NCI-H748 treated with DMSO at 0.1 percent for 48 hours (cell line): ENCODE data around the gene ARHGEF38.
"Not testable (repeated sequence)": the region's sequence is repeated elsewhere in the genome, so short reads cannot be mapped to it uniquely, and the experiment has no call there.

Experiments
- DNase-seq: peaks from one replicate; lab custom pipeline; 2025; lab: John Stamatoyannopoulos, UW

ARHGEF38 gene

DNA sequence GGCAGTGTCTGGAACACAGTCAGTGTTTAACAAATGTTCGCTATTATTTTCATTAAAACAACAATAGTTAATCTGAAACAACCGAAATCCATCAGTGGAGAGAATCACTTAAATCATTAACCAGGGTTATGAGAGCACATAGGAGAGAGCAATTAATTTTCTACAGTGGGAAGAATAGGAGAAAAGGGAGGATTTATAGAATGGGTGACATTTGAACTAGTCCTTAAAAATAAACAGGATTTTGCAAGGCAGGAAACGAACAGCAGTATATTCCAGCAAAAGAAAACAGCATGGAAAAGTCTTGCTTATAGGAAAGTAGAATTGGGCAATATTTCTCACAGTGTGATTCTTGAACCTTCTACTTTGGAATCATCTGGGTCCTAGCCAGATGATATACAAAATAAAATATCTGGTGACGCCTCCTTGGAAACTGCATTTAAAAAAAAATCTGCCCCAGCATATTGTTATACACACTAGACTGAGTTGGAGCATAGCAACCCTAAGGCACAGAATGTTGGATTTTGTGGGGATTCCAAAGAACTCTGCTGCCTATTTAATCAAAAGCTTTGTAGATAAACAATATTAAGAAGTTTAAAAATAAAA is 100.0 kb downstream of the ARHGEF38 start:
- no peak for DNase-seq

DNA sequence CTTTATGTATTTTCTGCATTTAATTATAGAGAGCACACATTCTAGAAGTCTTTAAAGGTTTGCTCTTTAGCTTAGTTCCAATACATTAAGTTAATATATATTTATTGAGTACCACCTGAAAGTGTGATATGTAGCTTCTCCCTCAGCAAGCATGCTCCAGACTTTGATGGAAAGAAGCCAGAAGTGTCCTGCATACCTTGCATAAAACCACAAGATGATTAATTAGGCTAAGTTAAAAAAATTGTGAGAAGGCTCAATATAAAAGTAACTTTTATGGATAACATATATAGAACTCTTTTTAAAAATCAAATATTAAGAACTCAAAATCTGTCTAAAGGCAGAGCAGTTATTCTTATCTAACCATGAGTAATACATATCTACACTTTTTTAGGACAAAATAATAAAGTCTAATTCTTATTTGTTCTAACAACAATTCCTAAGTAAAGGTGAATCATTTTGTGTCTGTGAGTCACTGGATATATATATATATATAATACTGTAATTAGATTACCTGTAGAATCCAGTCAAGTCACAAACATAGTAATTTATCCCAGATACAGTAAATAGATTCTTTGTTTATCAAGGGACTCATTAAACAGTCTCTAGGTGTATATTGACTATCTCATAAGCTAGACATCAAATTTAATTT is 104.8 kb downstream of the ARHGEF38 start:
- DNase-seq = no peak

DNA sequence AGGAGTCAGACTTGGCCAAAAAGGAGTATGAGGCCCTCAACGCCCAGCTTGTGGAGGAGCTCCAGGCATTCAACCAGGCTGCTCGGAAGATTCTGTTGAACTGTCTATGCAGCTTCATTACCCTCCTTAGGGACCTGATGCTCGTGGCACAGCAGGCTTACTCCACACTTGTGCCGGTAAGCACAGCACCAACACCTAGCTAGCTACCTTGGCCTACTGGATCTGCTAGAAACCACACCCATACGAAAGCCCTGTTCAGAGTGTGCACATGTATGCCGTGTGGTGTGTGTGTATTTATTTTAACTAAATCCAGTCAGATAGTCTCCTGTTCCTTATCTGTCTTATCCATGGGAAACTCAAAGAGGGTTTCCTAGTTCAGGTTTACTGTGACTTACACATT is 106.8 kb downstream of the ARHGEF38 start:
- no peak for DNase-seq

DNA sequence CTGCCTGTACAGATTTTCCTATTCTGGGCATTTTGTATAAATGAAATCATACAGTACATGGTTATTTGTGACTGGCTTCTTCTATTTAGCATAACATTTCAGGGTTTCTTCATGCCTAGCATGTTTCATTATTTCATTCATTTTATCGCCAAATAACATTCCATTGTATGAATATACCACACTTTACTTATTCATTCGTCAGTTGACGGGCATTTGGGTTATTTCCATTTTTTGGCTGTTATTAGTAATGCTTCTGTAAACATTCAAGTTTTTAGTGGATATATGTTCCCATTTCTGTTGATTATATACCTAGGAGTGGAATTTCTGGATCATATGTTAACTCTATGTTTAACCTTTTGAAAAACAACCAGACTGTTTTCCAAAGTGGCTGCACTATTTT is 108.6 kb downstream of the ARHGEF38 start:
- DNase-seq = no peak

DNA sequence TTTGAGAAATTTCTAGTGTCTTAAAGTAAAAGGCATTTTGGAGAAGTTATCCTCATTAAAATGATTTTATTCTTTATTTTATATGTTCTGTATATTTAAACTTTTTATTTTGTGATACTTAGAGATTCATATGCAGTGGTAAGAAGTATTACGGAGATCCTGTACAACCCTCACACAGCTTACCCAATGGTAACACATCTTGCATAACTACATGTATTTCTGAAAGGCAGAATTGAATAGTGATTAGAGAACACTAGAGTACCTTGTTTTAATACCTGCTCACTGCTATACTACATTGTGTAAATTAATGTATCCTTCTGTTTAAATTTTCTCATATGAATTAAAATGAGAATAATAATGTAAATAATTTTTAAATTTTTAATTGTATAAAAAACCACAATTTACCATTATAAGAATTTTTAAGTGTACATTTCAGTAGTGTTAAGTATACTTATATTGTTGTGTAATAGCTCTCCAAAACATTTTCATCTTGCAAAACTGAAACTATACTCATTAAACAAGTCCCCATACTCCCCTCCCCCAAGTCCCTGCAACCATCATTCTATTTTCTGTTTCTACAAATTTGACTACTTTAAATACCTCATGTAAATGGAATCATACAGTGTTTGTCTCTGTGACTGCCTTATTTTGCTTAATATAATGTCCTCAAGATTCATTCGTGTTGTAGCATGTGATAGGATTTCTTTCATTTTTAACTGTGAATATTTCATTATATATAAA is 110.7 kb downstream of the ARHGEF38 start:
- DNase-seq = no peak

DNA sequence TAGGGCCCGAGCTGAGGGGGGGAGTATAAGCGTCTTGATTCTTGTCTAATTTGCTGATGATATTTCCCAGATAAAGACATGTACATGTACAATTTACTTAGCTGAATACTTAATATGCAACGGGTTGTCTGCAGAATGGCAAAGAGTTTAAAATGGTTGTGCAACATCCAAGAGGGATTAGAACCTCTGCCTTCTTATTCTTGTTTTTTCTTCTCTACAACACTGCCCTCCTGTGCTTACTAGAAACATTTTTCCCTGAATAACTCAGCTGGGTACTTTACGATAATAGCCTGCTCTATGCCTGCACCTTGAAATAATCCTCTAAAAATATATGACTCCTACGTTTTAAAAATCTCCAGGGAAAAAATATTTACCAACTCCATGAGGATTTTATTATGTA is 114.3 kb downstream of the ARHGEF38 start:
- peak; percentile 11 for DNase-seq

DNA sequence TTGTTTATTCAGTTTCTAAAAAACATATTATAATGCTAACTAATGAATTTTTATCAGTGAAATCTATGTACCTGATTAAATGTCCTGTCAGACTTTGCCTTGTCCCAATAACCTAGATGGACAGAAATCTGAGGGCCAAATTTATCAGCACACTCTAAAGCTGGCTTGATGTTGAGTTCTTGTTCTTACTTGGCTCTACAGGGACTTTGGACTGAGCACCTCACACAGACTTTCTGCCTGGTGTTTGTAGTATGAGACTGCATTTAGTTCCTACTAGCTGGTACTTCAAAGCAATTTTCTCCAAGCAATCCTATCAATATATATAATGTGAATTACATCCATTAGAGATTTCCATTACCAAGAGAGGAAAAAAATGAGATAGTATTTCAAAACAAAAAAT is 118.3 kb downstream of the ARHGEF38 start:
- DNase-seq = no peak

DNA sequence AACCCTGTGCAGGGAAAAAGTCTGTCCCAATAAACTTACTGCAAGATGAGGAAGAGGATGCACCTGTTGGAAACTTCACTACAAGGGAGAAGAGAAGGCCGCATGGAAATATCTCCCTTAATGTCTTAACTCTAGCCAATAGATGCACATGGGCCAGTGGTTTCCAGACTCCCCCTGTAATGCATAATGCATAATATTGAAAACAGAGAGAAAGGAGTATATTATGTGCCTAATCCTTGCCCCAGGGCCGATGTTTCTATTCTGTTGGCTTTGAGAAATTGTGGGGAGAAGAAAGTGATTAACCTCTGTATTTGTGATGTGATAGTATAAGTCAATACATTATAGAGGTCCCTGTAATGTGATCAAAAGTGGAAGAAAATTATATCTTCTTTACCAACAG is 118.9 kb downstream of the ARHGEF38 start:
- DNase-seq = no peak

DNA sequence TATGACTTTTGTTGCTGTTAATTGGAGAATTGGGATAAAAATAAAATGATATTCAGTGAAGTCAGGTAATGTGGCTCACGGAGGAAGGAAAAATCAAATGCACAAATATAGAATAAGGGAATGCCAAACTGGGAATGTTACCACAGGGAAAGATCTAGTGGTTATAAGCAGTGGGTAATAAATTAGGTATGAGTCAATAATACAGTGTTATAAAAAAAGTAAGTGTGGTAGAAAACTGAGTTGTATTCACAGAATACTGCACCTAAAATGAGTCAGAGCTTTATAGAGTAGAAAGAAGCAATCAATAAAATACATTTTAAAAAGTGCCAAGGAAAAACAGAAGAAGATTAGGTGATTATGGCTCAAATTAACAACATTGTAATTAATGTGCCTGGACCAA is 121.6 kb downstream of the ARHGEF38 start:
- DNase-seq = no peak

DNA sequence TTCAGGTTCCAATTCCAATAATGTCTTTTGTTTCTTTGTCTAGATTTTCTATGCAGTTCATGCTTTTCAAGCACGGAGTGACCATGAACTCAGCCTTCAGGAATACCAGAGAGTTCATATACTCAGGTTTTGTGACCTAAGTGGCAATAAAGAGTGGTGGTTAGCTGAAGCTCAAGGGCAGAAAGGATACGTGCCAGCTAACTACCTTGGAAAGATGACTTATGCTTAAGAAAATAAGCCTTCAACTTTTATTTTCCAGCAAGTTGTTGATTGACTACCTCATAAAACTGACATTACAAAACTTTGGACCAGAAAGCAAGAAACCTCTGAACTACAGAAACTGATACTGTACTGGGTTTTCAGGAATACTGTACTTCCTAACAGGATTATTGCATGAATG is 125.3 kb downstream of the ARHGEF38 start:
- DNase-seq = no peak

DNA sequence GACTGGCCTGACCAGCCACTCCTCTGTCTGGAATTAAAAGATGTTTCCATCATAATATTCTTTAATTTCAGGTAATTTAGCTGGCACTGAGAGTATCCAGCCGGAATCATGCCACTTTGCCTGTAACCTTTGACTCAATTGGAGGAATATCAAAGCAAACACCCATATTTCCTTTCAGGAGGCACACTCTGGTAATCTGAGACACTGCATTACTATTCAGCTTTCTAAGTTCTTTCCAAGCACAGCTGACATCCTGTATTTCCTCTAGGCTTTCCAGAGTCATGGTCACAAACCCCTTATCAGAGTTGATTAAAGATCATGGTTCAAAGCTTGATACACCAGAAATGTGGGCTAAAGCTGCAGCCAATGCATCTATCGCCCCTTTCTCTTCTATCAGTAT is 126.8 kb downstream of the ARHGEF38 start:
- no peak for DNase-seq

DNA sequence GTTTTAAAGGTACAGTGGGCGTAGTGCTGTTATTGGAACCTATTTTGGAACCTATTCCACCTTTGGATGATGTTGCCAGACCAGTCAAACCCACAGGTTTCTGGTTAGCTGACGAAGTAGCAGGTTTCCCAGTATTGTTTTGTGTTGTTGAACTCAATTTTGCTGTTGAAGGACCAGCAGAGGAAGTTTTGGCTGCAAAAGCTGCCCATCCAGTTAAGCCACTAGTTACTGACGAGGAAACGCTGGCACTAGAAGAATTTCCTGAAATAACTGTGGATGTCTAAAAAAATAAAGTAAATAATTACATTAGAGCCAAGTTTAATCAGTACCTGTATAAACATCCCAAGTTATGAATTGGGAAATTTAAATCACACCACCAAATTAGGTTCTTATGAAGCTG is 130.6 kb downstream of the ARHGEF38 start:
- DNase-seq = no peak

DNA sequence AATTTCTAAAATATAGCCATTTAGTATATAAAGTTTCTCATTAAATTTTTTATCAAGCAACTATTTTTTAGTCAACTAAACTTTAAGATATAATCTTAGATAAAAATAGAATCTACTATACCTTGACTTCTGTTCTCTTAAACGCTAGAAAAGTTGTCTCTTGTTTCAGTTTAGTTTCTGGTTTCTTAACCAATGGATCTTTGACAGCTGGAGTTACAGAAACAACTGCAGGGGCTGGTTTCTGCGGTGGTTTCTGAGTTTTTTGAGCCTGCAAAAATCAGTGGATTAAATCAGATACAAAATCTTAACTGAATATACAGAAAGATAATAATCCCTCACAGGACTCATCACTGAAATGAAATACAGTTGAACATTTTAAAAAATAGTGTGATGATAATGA is 134.2 kb downstream of the ARHGEF38 start:
- no peak for DNase-seq

DNA sequence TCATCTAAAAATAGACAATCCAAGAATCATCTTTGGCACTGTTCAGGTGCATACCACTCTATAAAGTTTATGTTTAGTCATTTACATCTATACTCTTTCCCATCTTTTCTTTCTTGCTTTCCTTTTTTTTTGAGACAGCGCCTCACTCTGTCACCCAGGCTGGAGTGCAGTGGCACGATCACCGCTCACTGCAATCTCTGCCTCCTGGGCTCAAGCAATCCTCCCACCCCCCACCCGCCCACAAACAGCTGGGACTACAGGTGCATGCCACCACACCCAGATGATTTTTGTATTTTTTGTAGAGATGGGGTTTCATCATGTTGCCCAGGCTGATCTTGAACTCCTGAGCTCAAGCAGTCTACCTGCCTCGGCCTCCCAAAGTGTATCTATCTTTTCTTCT is 142.4 kb downstream of the ARHGEF38 start:
- DNase-seq = not testable (repeated sequence)

DNA sequence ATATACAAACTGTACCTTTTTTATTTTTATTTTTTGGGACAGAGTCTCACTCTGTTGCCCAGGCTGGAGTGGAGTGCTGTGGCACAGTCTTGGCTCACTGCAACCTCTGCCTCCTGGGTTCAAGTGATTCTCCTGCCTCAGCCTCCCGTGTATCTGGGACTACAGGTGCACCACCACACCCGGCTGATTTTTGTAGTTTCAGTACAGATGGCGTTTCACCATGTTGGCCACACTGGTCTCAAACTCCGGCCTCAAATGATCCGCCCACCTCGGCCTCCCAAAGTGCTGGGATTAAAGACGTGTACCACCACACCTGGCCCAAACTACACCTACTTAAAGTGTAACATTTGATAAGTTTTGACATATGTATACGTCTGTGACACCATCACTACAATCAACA is 143.4 kb downstream of the ARHGEF38 start:
- not testable (repeated sequence) for DNase-seq

DNA sequence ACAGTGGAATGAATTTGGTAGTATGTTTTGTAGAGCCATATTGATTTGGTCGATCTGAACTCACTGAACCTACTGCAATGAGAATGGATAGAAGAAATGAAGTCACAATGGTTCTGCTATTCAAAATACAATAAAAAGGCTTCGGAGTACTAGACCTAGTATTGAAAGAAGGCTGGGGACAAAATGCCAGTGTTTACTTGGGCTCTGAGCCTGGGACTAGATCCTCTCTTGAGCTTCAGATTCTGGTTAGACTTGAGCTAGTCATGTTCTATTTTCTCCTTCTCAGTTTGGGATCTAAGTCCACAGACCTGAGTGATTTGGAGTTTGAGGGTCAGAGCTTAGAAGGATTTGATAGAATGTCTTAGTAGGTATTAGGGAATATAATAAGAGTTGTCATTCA is 146.2 kb downstream of the ARHGEF38 start:
- DNase-seq = no peak

DNA sequence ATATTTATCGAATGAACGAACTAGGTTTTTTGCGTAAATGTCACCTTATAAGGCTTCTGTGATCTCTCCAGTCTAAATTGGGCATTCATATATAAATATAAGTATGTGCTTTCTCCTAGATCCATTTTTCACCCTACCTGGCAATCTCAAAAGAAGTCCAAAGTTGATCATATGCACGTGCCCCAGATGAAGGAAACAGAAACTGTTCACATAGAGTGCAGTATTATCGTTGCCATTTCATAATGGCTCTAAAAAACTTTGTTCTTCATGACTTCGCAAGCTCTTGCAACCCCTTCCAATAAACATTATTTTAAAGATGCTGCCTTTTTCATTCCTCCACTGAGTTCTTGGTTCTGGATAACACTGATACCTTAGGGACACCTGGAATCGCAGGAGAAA is 155.4 kb downstream of the ARHGEF38 start:
- DNase-seq = no peak

DNA sequence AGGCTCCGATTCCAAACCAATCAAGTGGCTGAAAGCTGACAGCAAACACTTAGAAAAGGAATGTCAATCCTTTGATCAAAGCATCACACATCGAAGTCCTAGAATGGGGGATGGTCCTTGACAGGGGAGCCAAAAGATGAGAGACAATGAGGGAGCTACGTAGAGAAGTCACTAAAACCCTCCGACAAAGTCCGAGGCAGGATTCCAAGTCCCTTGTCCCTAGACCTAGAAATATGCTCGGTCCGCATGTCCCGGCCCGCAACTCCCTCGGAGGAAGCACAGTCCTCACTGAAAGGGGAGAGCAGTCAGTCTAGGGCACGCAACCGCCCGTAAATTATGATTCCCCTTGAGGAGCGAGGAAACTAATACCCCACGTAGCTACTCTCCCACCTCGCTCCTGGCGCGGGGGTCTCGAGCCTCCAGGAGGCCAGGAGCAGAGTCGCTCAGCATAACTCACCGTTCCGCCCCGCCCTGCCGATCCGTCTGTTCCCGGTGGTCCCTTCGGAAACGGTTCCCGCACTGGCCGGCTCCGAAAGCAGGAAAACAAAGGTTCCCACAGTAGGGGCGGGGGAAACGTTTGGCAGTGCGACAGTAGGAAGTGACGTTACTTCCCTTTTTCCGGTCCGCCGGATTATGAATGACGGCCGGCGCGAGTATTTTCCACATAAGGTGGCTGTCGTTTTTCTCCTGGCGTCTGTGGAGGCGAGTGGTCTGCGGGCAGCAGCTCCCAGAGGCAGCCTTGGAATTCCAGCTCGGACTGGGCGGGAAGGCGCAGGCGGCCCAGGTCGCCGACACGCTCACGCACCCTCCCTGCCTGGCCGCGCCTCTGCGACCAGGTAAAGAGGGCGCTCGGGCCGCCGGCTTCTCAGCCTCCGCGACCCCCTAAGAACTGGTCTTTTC is 156.0 kb downstream of the ARHGEF38 start, which contains the start of the genes GSTCD and INTS12:
Gene GSTCD, plus strand, starts transcription at position 604 of the 900 bp plus-strand sequence. CDS start 8,830 bp downstream, outside the sequence.
Gene INTS12, minus strand, starts transcription at position 509 of the 900 bp plus-strand sequence. CDS start 8,684 bp downstream, outside the sequence.
- peak; percentile 74 for DNase-seq

DNA sequence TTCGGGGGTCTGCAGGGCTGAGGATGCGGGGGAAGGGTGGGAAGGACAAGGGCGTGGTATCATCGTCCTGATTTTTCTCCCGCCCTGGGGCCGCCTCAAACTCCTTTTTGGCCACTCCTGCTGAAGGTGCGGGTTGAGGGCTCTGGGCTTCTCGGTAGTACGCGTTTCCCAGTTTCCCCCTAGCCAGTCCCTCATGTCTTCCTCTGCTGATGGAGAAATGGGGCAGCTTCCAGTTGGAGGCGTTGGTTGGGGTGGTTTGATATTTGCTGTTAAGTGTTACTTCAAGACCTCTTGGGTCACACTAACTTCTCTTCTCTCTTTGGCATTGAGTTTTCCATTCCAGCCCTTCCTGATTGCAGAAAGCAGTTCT is 156.6 kb downstream of the ARHGEF38 start:
- peak; percentile 39 for DNase-seq

DNA sequence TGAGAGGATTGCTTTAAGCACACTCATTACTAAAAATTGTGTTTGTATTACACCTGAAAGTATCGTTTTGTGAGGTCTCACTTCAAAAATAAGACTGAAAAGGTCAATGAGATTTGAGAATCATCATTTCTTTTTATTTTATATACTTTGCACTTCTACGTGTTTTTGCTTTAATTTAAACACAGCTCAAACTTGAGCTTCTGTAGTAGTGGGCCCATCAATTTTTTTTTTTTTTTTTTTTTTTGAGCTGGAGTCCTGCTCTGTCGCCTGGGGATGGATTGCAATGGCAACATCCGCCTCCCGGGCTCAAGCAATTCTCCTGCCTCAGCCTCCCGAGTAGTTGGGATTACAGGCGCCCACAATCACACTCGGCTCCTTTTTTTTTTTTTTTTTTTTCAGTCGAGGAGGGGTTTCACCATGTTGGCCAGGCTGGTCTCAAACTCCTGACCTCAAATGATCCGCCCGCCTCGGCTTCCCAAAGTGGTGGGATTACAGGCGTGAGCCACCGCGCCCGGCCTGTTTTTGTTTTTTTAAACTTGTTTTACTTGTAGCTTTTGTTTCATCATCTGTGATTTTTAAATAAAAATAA is 157.7 kb downstream of the ARHGEF38 start:
- DNase-seq = no peak

DNA sequence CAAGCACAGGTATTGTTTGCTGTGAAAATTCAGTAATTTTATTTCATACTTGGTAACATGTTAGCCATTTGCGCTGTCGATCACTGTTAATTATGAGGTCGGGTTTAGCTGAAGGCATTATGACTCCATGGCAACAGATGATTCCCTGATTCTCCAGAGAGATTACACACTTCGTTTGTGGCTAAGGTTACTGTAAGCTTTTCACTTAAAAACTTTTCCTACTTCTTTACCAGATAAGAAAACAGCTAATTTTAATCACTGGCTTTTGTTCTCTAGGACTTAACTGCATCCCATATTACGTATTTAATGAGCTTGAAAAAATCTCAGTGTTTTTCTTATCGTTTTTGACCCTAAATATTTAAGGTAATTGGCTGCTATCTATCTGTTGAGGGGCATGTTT is 158.3 kb downstream of the ARHGEF38 start:
- peak; percentile 52 for DNase-seq

DNA sequence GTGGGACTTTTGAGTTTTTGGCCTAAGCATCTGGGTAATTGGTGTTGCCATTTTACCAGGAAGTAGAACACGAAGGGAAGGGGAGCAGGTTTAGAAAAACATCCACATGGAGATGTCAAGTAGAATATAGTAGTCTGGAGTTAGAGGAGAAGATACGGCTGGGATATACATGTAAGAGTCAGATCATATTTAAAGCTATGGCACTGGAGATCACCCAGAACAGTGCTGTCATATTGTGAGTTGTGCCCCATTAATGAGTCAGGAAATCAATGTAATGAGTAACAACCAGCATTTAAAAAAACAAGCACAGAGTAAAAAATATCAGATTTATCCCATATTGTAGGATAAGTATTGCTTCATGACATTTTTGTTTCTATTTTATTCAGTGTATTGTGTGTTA is 160.3 kb downstream of the ARHGEF38 start:
- DNase-seq = no peak
